Loucy (cell line): Measurements from ENCODE around the gene MYO1D.

Source experiments
- H2AFZ ChIP-seq: fragments of 200-600 bp; sonication (generic); 2 replicates; pipeline ENCODE4 v1.6.0; 2016; ENCODE audit warnings: antibody characterized with exemption, mild to moderate bottlenecking, low read length, moderate library complexity
- H3F3A ChIP-seq: fragments of 200-600 bp; 2 replicates; pipeline ENCODE4 v1.6.0; 2016; ENCODE audit warnings: antibody characterized with exemption, low read depth, mild to moderate bottlenecking
- H3K27me3 ChIP-seq: fragments of 200-600 bp; sonication (generic); 2 replicates; pipeline ENCODE4 v1.6.1; 2014; ENCODE audit warnings: low read length, mild to moderate bottlenecking; ENCODE audit not compliant: insufficient read depth, poor library complexity, severe bottlenecking
- H3K36me3 ChIP-seq: fragments of 200-600 bp; sonication (generic); 2 replicates; pipeline ENCODE4 v1.6.1; 2016; ENCODE audit warnings: low read length; ENCODE audit not compliant: insufficient read depth
- H3K4me1 ChIP-seq: fragments of 200-600 bp; sonication (generic); 2 replicates; pipeline ENCODE4 v1.5.1; 2014; ENCODE audit warnings: low read length, mild to moderate bottlenecking; ENCODE audit not compliant: insufficient read depth, poor library complexity, severe bottlenecking
- H3K4me2 ChIP-seq: fragments of 200-600 bp; sonication (generic); 2 replicates; pipeline ENCODE4 v1.6.0; 2014; ENCODE audit warnings: antibody characterized with exemption, low read length, low read depth, mild to moderate bottlenecking; ENCODE audit not compliant: poor library complexity, severe bottlenecking
- H3K4me3 ChIP-seq: fragments of 200-600 bp; sonication (generic); 2 replicates; pipeline ENCODE4 v1.5.1; 2014; ENCODE audit warnings: low read length, mild to moderate bottlenecking, mixed read lengths; ENCODE audit not compliant: poor library complexity, severe bottlenecking
- H3K79me2 ChIP-seq: fragments of 200-600 bp; sonication (generic); 2 replicates; pipeline ENCODE4 v1.6.1; 2014; ENCODE audit warnings: low read length; ENCODE audit not compliant: insufficient read depth
- H3K9ac ChIP-seq: fragments of 200-600 bp; sonication (generic); 2 replicates; pipeline ENCODE4 v1.6.0; 2014; ENCODE audit warnings: mild to moderate bottlenecking, low read depth, low read length, moderate library complexity; ENCODE audit not compliant: poor library complexity, severe bottlenecking
- H3K9me2 ChIP-seq: fragments of 200-600 bp; sonication (generic); replicated peaks from 2 replicates; pipeline ENCODE4 v1.6.1; 2016; ENCODE audit warnings: low read depth, low read length, mixed read lengths
- H3K9me3 ChIP-seq: fragments of 200-600 bp; sonication (generic); 2 replicates; pipeline ENCODE4 v1.6.1; 2014; ENCODE audit warnings: mild to moderate bottlenecking, antibody characterized with exemption, low read length, low read depth; ENCODE audit not compliant: insufficient read depth
- H4K20me1 ChIP-seq: fragments of 200-600 bp; sonication (generic); 2 replicates; pipeline ENCODE4 v1.6.0; 2014; ENCODE audit warnings: antibody characterized with exemption, low read length, mild to moderate bottlenecking; ENCODE audit not compliant: insufficient read depth, poor library complexity, severe bottlenecking
- EZH2phosphoT487 ChIP-seq: fragments of 200-600 bp; IDR thresholded peaks from 2 replicates; pipeline ENCODE4 v1.6.1; 2018; ENCODE audit warnings: antibody characterized with exemption, mild to moderate bottlenecking, moderate library complexity, borderline replicate concordance
- TF ChIP-seq, protein P1 (sequence below): fragments of 200-600 bp; sonication (generic); conservative IDR thresholded peaks from 2 replicates; pipeline ENCODE4 v1.5.1; 2014; ENCODE audit warnings: mild to moderate bottlenecking, antibody characterized with exemption, low read length

MYO1D gene

GRCh38 chr17:32502710-32503109 lies 374.2 kb downstream of the MYO1D start:
- TF ChIP-seq, protein P1, sequence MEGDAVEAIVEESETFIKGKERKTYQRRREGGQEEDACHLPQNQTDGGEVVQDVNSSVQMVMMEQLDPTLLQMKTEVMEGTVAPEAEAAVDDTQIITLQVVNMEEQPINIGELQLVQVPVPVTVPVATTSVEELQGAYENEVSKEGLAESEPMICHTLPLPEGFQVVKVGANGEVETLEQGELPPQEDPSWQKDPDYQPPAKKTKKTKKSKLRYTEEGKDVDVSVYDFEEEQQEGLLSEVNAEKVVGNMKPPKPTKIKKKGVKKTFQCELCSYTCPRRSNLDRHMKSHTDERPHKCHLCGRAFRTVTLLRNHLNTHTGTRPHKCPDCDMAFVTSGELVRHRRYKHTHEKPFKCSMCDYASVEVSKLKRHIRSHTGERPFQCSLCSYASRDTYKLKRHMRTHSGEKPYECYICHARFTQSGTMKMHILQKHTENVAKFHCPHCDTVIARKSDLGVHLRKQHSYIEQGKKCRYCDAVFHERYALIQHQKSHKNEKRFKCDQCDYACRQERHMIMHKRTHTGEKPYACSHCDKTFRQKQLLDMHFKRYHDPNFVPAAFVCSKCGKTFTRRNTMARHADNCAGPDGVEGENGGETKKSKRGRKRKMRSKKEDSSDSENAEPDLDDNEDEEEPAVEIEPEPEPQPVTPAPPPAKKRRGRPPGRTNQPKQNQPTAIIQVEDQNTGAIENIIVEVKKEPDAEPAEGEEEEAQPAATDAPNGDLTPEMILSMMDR, result no peak
- TF ChIP-seq EZH2phosphoT487, result no peak
- no peaks in the 10 kb centered on the region for H3K79me2 ChIP-seq
- no peaks in the 10 kb centered on the region for H3K9me3 ChIP-seq
- H3K36me3 ChIP-seq, result no peaks in the 10 kb centered on the region
- no peak overlapping the region for H3K9ac ChIP-seq
- peak overlapping the region; percentile 33 for H3K4me2 ChIP-seq
- H2AFZ ChIP-seq, result no peak overlapping the region
- no peaks in the 10 kb centered on the region for H4K20me1 ChIP-seq
- H3K4me1 ChIP-seq, result peaks cover 14% of the 10 kb centered on the region
- H3F3A ChIP-seq, result no peaks in the 10 kb centered on the region
- no peaks in the 10 kb centered on the region for H3K9me2 ChIP-seq
- no peaks in the 10 kb centered on the region for H3K27me3 ChIP-seq
- H3K4me3 ChIP-seq, result no peak overlapping the region

DNA sequence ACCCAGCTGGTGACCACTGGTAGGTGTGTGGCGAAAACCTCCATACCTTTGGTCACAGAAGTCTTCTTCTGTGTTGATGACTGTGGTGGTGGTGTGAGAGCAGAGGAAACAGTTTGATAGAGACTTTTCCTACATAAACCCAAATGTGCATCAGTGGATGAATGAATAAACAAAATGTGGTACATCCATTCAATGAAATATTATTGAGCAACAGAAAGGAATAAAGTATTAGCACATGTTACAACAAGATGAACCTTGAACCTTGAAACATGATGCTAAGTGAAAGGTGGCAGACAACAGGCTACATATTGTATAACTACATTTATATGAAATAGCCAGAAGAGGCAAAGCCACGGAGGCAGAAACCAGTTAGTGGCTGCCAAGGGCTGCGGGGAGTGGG lies 374.9 kb downstream of the MYO1D start:
- Histone ChIP-seq H3K4me3 (no peak overlapping the region), H4K20me1 (no peaks in the 10 kb centered on the region), H3K36me3 (no peaks in the 10 kb centered on the region), H3K27me3 (no peaks in the 10 kb centered on the region), H3K79me2 (no peaks in the 10 kb centered on the region), H3F3A (no peaks in the 10 kb centered on the region), H3K4me1 (peaks cover 14% of the 10 kb centered on the region), H3K9me2 (no peaks in the 10 kb centered on the region), H3K4me2 (no peak overlapping the region), H3K9ac (no peak overlapping the region), H3K9me3 (no peaks in the 10 kb centered on the region), H2AFZ (no peak overlapping the region)
- no peak for TF ChIP-seq EZH2phosphoT487
- TF ChIP-seq, protein P1, result no peak

DNA sequence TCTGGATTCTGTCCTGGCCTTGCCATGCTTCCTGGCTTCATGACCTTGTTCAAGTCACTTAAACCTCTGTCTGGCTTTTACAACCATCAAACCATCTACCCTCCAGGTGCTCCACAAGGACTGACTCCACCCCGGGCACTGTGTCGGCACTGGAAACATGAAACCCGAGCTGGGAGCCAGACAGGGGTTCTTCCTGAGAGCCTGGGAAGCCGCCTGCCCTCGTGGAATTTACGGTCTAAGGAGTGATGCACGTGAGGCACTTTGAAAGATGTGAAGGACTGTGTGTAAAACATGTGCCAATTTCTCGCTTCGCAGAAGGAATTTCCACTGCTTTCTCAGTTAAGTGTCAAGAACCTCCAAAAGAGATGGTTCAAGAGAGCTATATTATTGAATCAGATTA lies 378.5 kb downstream of the MYO1D start:
- Histone ChIP-seq H3K4me1 (peaks cover 5% of the 10 kb centered on the region), H4K20me1 (no peaks in the 10 kb centered on the region), H3K9me3 (no peaks in the 10 kb centered on the region), H2AFZ (no peak overlapping the region), H3F3A (no peaks in the 10 kb centered on the region), H3K79me2 (no peaks in the 10 kb centered on the region), H3K27me3 (no peaks in the 10 kb centered on the region), H3K9ac (no peak overlapping the region), H3K4me2 (no peak overlapping the region), H3K36me3 (no peaks in the 10 kb centered on the region), H3K4me3 (no peak overlapping the region), H3K9me2 (no peaks in the 10 kb centered on the region)
- no peak for TF ChIP-seq EZH2phosphoT487
- TF ChIP-seq, protein P1, result no peak
